Peyer's patch (tissue), 4 donors: ENCODE results near the gene TBC1D2B. TPM values are rescaled to one million over a fixed set of nuclear protein-coding genes. Genes with fewer than 3 reads are reported as not detected.
A peak's percentile ranks its signal among the peaks of the same experiment; 100 is the strongest.

Experiments used
- DNase-seq, 3 donors: peaks; one replicate each; pipeline ENCODE4 v3.0.0-alpha.2; 2017 to 2019
- H3K27ac ChIP-seq, 4 donors: fragments of 200-600 bp; sonication (generic); one replicate each; pipeline ENCODE4 v1.5.1; 2016 to 2019
- H3K27me3 ChIP-seq, 2 donors: fragments of 200-600 bp; sonication (generic); one replicate each; pipeline ENCODE4 v1.5.1; 2019
- H3K36me3 ChIP-seq, 3 donors: fragments of 200-600 bp; sonication (generic); one replicate each; pipeline ENCODE4 v1.5.1; 2016 to 2019
- H3K4me1 ChIP-seq, 4 donors: fragments of 200-600 bp; sonication (generic); one replicate each; pipeline ENCODE4 v1.5.1; 2016 to 2019
- H3K4me3 ChIP-seq, 4 donors: fragments of 200-600 bp; sonication (generic); 1 replicate in 3 of 4; 2 replicates in 1 of 4; pipeline ENCODE4 v1.5.1; 2016 to 2019; ENCODE audit warnings: mild to moderate bottlenecking in 1 of 4
- H3K9me3 ChIP-seq, 4 donors: fragments of 200-600 bp; sonication (generic); one replicate each; pipeline ENCODE4 v1.5.1; 2016 to 2019; ENCODE audit warnings: mild to moderate bottlenecking in 1 of 4
- CTCF ChIP-seq, 6 experiments: fragments of 450-650 bp in 4 of 6; fragments of 200-600 bp in 2 of 6; sonication (generic) in 1 of 6; IDR thresholded peaks; one replicate each; pipeline ENCODE4 v1.5.1; 2017 to 2019; ENCODE audit warnings: antibody characterized with exemption in 6 of 6, mild to moderate bottlenecking in 3 of 6, moderate library complexity in 1 of 6
- POLR2A ChIP-seq, 2 donors: fragments of 450-650 bp; IDR thresholded peaks; one replicate each; pipeline ENCODE4 v1.5.1; 2017; ENCODE audit warnings: antibody characterized with exemption in 2 of 2, mild to moderate bottlenecking in 2 of 2, moderate library complexity in 2 of 2
- total RNA-seq, 4 donors: library from RNA; depleted of rRNA; stranded (reverse); fragments of >200 nt; gene quantifications; one replicate each; pipeline ENCODE4 v1.1.0, GENCODE V29; 2016

The TBC1D2B gene
- total RNA-seq, result 10 to 100 TPM; 52.9 to 94.9 (median 72.4) TPM

DNA sequence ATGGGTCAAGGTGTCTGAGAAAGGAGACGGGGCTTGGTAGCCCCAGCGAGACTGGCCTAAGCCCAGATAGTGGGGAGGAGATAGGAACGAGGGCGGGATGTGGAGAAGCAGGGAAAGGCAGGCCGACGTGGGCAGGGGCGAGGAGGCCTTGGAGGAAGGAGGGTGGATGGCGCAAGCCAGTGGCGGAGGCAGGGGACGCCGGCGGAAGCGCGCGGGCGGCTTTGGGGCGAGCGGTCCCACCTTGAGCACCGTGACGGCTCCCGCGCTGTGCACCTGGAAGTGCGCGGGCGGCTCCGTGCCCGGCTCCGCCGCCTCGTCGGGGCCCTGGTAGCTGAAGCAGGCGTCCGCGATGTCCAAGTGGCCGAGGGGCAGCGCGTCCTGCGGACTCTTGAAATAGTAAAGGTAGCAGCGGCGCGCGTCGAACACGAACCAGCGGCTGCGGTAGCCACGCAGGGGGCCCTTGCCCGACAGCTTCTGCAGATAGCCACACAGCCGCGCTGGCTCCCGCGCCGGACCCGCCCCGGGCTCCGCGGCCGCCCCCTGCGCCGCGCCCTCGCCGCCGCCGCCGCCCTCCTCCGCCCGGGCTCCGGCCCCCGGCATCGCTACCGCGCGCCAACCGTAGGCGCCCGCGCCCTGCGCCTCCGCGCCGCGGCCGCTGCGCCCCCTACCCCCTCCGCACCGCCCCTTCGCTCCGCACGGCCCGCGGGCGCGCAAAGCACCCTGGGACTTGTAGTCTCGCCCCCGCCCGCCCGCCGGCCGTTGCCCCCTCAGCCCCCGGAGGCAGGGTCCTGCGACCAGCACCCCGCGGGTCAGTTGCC, at the start of gene TBC1D2B:
TSS of gene TBC1D2B (minus strand) at position 659 of the 818 bp plus-strand sequence. CDS start at position 600, 59 bp downstream.
- Histone ChIP-seq H3K27me3 (no peaks in the 10 kb centered on the region), H3K9me3 (no peaks in the 10 kb centered on the region), H3K27ac (peak within 1 kb of the TSS; percentile 85 to 97 (median 93)), H3K4me1 (peaks cover 0 to 44% (median 3%) of the 10 kb centered on the region in 4 donors), H3K36me3 (no peaks in the 10 kb centered on the region), H3K4me3 (peak within 1 kb of the TSS; percentile 83 to 96 (median 90))
- peak; percentile 69 to 85 (median 85) for DNase-seq
- TF ChIP-seq CTCF (IDR thresholded peaks at IDR 0.05) (no peak), POLR2A (IDR thresholded peaks at IDR 0.05) (peak in 1 of 2 donors; percentile 51)

- Histone ChIP-seq H3K27ac (no peak overlapping the region), H3K27me3 (no peaks in the 10 kb centered on the region), H3K9me3 (no peaks in the 10 kb centered on the region), H3K4me3 (no peak overlapping the region), H3K4me1 (peaks cover 0 to 8% (median 0%) of the 10 kb centered on the region in 4 donors), H3K36me3 (no peaks in the 10 kb centered on the region)
- no peak for DNase-seq
- no peak for TF ChIP-seq CTCF (IDR thresholded peaks at IDR 0.05)
- TF ChIP-seq POLR2A (IDR thresholded peaks at IDR 0.05), result no peak
Measured at GRCh38 chr15:78125267-78125666, 47.8 kb upstream of the TBC1D2B start.

- DNase-seq, result no peak
- no peak overlapping the region for H3K27ac ChIP-seq
- H3K4me3 ChIP-seq, result no peak overlapping the region
- H3K9me3 ChIP-seq, result no peaks in the 10 kb centered on the region
- TF ChIP-seq CTCF (IDR thresholded peaks at IDR 0.05) (no peak), POLR2A (IDR thresholded peaks at IDR 0.05) (no peak)
- H3K36me3 ChIP-seq, result no peaks in the 10 kb centered on the region
- H3K27me3 ChIP-seq, result no peaks in the 10 kb centered on the region
- no peaks in the 10 kb centered on the region for H3K4me1 ChIP-seq
Measured at GRCh38 chr15:78120523-78120922, 43.0 kb upstream of the TBC1D2B start.

- Histone ChIP-seq H3K27ac (no peak overlapping the region), H3K4me1 (no peaks in the 10 kb centered on the region), H3K36me3 (no peaks in the 10 kb centered on the region), H3K9me3 (no peaks in the 10 kb centered on the region), H3K4me3 (no peak overlapping the region), H3K27me3 (no peaks in the 10 kb centered on the region)
- TF ChIP-seq CTCF (IDR thresholded peaks at IDR 0.05) (no peak), POLR2A (IDR thresholded peaks at IDR 0.05) (no peak)
- no peak for DNase-seq
Measured at GRCh38 chr15:78112551-78112950, 35.0 kb upstream of the TBC1D2B start.

GRCh38 chr15:78111788-78112187, 34.3 kb upstream of the TBC1D2B start:
- Histone ChIP-seq H3K4me3 (no peak overlapping the region), H3K9me3 (no peaks in the 10 kb centered on the region), H3K4me1 (no peaks in the 10 kb centered on the region), H3K27ac (no peak overlapping the region), H3K27me3 (no peaks in the 10 kb centered on the region), H3K36me3 (no peaks in the 10 kb centered on the region)
- DNase-seq, result peak in 1 of 3 donors; percentile 25
- TF ChIP-seq POLR2A (IDR thresholded peaks at IDR 0.05) (no peak), CTCF (IDR thresholded peaks at IDR 0.05) (no peak)
